ENCODE data around the gene CLDND2.
"Not testable (repeated sequence)": the region's sequence is repeated elsewhere in the genome, so short reads cannot be mapped to it uniquely, and the experiment has no call there.

CLDND2 gene

GRCh38 chr19:51368366-51369282 lies at the start of gene CLDND2:
TSS of gene CLDND2 (minus strand) at chr19:51369003. CDS start at chr19:51368577, 426 bp downstream.
- DNase-seq = no peak

- DNase-seq = no peak
These were observed 49.0 kb upstream of the CLDND2 start for GRCh38 chr19:51417810-51418157.

GRCh38 chr19:51417107-51417809 lies 48.5 kb upstream of the CLDND2 start, which contains the start of gene SIGLEC10:
TSS of gene SIGLEC10 (minus strand) at chr19:51417642. CDS start at chr19:51417581, 61 bp downstream.
- DNase-seq = no peak

GRCh38 chr19:51416422-51416821 lies 47.6 kb upstream of the CLDND2 start:
- not testable (repeated sequence) for DNase-seq

- no peak for DNase-seq
These were observed 46.4 kb upstream of the CLDND2 start for GRCh38 chr19:51415187-51415586.

GRCh38 chr19:51410950-51411748 lies 42.3 kb upstream of the CLDND2 start:
- no peak for DNase-seq

GRCh38 chr19:51407511-51408131 lies 38.8 kb upstream of the CLDND2 start:
- DNase-seq = no peak

GRCh38 chr19:51402117-51402516 lies 33.3 kb upstream of the CLDND2 start:
- no peak for DNase-seq

- DNase-seq = not testable (repeated sequence)
These were observed 31.1 kb upstream of the CLDND2 start for GRCh38 chr19:51399936-51400335.

GRCh38 chr19:51399231-51399630 lies 30.4 kb upstream of the CLDND2 start:
- no peak for DNase-seq

- no peak for DNase-seq
These were observed 29.4 kb upstream of the CLDND2 start for GRCh38 chr19:51398096-51398704.

GRCh38 chr19:51397453-51397852 lies 28.6 kb upstream of the CLDND2 start:
- DNase-seq = not testable (repeated sequence)

GRCh38 chr19:51396175-51396574 lies 27.4 kb upstream of the CLDND2 start:
- no peak for DNase-seq

- no peak for DNase-seq
These were observed 25.4 kb upstream of the CLDND2 start for GRCh38 chr19:51394050-51394836.

GRCh38 chr19:51392701-51393100 lies 23.9 kb upstream of the CLDND2 start:
- no peak for DNase-seq

- no peak for DNase-seq
These were observed 22.3 kb upstream of the CLDND2 start for GRCh38 chr19:51391073-51391611.

GRCh38 chr19:51389143-51389542 lies 20.3 kb upstream of the CLDND2 start:
- DNase-seq = no peak

- DNase-seq = no peak
These were observed 19.2 kb upstream of the CLDND2 start, which contains the start of gene LIM2 for GRCh38 chr19:51387924-51388389. TSS of gene LIM2 (minus strand) at chr19:51387974. CDS start at chr19:51387443, 531 bp downstream.

GRCh38 chr19:51386882-51387520 lies 18.2 kb upstream of the CLDND2 start:
- no peak for DNase-seq

GRCh38 chr19:51382004-51382403 lies 13.2 kb upstream of the CLDND2 start:
- no peak for DNase-seq
